IPS-18c (cell line): ENCODE data around the gene FKBP2.

Source experiments
- H3K4me3 ChIP-seq: 2 replicates; pipeline ENCODE4 v1.7.0; 2013; ENCODE audit warnings: low read depth, mild to moderate bottlenecking, low read length, moderate library complexity; ENCODE audit not compliant: insufficient read depth
- H3K9me3 ChIP-seq: one replicate; pipeline ENCODE4 v1.6.1; 2013; ENCODE audit warnings: mild to moderate bottlenecking, low read length, moderate library complexity; ENCODE audit not compliant: control insufficient read depth, insufficient read depth

FKBP2 gene

DNA sequence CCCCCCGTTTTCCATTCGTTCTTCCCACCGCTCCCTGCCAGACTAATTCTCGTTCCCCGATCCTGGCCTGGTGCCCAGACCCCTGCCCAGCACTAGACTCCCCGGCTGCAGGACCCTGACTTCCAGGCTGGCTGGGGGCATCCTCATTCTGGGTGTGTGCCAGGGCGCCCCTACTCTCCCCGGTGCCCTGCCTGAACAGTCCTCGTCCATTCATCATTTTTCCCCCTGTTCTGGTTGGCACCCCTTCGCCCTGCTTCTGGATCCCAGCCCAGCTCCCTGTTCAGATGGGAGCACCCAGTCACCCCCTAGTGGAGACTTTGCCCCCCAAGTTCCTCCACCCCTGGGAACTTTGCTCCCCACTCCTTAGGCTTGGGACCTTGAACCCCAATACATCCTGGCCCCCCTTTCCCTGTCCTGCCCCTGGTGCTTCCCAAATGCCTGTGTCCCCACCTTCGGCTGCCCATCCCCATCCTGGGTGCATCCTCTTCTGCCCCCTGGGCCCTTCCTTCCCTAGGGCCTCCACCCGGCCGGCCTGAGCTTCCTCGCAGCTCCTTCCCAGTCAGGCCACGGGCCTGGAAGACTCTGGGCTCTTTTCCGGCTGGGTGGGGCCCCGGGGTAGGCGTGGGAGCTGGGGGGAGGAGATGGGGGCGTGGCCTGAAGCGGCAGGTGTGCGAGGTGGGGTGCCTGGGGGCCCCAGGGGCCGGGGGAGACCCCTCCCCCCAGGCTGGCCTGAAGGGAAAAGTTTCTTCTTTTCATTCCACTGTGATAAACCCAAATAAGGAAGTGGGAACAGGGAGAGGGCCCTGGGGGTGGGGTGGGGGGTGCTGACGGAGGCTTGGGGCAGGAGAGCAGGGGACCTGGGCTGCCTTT lies 11.3 kb downstream of the FKBP2 start:
- peak overlapping the region; percentile 87 for H3K4me3 ChIP-seq
- H3K9me3 ChIP-seq: no peaks in the 10 kb centered on the region

DNA sequence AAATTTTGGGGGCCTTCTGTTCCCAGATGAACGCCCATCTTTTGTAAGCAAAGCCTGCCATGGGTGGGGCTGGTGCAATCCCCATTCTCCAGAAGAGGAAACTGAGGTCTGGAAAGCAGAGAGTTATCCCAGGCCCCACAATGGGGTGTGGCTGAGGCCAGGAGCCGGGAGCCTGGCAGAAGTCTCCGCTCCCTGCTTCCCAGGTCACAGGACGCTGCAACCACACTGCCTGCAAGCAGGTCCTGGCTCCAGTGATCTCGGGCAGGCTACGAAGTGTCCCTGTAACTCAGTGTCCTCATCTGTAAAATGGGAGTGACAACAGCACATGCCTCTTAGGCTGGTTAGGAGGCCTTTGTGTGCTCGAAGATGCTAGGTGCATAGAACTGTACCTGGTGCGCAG lies 12.1 kb downstream of the FKBP2 start:
- Histone ChIP-seq H3K4me3 (peak overlapping the region; percentile 28; the same call in 1 of the 2 replicates), H3K9me3 (no peaks in the 10 kb centered on the region)

DNA sequence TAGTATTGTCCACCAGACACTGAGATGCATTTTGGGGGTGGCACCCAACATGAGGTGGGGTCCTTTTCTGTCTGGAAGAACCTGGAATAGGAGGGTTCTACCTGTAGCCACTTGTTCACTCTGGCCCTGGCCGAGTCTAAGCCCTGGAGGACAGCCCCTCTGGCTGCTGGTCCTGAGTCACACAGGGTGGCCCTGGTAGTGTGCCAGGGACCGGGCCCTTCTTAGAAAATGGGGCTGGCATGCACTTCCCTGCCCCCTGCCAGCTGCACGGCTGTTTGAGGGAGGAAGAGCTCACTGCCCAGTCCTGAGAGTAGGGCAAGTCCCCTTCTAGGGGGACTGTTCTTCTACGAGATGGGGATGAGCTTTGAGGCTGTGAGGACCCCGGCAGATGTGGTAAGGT lies 12.6 kb downstream of the FKBP2 start:
- Histone ChIP-seq H3K9me3 (no peaks in the 10 kb centered on the region), H3K4me3 (no peak overlapping the region)

DNA sequence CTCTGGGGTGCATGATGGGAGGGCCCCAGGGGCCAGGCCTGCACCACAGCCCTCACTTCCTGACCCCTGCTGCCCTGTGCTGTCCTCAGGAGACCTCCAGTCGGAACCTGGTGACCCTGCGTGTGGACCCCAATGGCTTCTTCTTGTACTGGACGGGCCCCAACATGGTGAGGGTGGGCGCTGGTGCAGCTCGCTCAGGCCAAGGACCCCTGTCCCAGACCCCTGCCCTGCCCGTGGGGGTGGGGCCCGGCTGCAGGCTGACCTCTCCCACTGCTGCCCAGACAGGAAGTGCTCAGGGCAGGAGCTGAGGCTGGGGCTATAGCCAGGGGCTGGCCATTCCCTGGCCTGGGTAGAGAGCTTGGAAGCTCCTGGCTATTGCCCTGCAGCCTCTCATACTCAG lies 13.4 kb downstream of the FKBP2 start:
- no peak overlapping the region for H3K4me3 ChIP-seq

DNA sequence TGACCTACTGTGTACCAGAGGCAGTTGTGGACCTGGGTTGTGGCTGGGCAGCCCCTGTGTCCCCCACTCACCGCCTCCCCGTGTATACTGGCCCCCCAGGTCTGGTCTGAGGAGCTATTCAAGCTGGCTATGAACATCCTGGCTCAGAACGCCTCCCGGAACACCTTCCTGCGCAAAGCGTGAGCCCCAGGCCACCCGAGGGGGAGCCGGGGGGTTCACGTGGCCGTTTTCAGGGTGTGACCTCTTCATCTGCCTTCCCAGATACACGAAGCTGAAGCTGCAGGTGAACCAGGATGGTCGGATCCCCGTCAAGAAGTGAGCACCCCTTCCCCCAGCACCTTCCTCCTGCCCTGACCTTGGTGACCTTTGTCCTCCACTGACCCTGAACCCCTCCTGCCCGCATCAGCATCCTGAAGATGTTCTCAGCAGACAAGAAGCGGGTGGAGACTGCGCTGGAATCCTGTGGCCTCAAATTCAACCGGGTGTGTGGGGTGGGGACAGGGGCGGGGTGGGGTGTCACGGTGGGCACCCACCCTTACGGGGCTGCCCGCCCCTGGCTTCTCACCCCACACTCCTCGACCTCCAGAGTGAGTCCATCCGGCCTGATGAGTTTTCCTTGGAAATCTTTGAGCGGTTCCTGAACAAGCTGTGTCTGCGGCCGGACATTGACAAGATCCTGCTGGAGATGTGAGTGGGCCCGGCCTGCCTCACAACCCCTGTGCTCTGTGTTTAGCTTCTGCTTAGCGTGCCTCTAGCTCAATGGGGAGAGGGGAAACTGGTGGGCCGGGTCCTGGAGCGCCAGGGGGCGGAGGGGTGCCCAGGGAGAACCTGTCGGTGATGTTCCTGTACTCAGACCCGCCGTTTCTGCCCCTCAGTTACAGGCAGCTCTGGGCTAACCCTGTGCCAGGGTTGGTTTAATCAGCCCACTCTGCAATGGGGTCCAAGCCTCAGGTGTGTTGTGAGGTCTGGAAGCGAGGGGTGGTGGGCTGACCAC lies 14.5 kb downstream of the FKBP2 start:
- H3K4me3 ChIP-seq: no peak overlapping the region
- H3K9me3 ChIP-seq: no peaks in the 10 kb centered on the region

More for the DNA sequence above, 13.4 kb downstream of the FKBP2 start:
- no peaks in the 10 kb centered on the region for H3K9me3 ChIP-seq

DNA sequence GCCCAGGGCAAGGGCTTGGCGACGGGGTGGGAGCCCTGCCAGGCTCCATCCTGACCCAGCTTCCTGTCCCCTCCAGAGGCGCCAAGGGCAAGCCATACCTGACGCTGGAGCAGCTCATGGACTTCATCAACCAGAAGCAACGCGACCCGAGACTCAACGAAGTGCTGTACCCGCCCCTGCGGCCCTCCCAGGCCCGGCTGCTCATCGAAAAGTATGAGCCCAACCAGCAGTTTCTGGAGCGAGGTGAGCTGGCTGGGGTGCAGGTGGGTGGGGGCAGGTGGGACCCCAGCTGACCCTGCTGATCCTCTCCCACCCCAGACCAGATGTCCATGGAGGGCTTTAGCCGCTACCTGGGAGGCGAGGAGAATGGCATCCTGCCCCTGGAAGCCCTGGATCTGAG lies 15.4 kb downstream of the FKBP2 start:
- H3K9me3 ChIP-seq: no peaks in the 10 kb centered on the region
- no peak overlapping the region for H3K4me3 ChIP-seq

DNA sequence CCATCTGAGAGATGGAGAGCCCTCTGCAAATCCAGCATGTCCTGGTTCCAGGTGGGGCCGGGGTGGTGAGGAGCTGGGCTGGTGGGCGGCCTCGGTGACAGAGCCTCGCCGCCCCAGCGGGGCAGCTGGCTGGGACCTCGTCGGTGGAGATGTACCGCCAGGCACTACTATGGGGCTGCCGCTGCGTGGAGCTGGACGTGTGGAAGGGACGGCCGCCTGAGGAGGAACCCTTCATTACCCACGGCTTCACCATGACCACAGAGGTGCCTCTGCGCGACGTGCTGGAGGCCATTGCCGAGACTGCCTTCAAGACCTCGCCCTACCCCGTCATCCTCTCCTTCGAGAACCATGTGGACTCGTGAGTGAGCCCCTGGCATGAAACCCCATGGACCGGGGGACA lies 17.5 kb downstream of the FKBP2 start:
- Histone ChIP-seq H3K9me3 (no peaks in the 10 kb centered on the region), H3K4me3 (no peak overlapping the region)

DNA sequence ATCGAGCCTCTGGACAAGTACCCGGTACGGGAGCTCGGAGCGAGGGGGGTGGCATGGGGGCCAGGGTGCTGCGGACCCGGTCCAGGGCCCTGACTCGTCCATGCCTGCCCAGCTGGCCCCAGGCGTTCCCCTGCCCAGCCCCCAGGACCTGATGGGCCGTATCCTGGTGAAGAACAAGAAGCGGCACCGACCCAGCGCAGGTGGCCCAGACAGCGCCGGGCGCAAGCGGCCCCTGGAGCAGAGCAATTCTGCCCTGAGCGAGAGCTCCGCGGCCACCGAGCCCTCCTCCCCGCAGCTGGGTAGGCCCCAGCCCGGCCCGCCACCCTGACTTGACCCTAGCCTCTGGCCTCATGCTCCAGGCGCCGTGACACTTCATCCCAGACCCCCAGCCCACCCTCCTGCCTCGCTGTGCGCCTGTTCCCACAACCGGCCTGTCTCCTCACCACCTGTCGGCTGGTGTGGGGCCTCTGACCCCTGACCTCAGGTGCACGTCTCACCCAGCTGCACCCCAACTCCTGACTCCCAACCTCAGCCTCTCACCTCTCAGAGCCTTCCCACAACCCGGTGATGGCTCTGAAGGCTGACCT lies 18.1 kb downstream of the FKBP2 start:
- no peak overlapping the region for H3K4me3 ChIP-seq
- no peaks in the 10 kb centered on the region for H3K9me3 ChIP-seq

DNA sequence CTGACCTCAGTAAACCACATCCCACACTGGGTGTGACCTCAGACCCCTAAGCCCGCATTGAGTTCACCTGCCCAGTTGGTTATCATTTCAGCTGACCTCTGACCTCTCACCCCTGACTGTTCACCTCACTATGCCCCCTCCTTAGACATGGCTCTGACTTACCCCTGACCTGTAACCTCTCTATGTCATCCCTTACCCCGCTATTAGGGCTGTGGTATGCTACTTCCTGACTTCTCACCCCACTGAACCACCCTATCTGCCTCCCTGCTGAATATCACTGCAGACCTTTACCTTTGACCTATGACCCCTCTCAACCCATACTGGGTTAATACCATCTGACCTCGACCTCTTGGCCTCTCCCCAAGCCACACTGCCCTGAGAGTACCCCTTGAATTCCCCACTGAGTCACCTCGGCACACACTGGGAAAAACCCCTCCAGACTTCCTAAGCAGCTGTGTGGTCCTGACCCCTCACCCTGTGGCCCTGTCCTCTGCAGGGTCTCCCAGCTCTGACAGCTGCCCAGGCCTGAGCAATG lies 18.7 kb downstream of the FKBP2 start:
- H3K4me3 ChIP-seq: no peak overlapping the region

DNA sequence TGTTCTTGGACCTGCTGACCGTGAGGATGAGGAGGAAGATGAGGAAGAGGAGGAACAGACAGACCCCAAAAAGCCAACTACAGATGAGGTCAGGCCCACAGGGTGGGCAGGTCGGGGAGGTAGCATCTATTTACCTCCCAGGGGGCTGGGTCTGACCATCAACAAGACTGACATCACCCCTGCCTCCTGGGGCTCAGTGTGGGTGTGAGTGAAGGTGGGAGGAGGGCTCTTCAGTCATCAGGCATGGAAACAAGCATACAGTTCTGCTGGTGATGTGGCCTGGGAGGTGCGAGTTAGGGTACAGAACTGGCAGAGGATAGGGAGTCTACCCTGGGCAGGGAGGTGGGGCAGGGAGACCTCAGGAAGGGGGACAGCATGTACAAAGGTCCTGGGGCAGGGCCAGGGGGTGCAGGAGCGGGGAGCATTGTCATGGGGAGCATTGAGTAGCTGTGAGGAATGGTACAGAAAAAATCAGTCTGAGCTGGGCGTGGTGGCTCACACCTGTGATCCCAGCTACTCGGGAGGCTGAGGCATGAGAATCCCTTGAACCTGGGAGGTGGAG lies 19.3 kb downstream of the FKBP2 start:
- Histone ChIP-seq H3K4me3 (no peak overlapping the region), H3K9me3 (no peaks in the 10 kb centered on the region)

More for the DNA sequence above, 18.7 kb downstream of the FKBP2 start:
- H3K9me3 ChIP-seq: no peaks in the 10 kb centered on the region

DNA sequence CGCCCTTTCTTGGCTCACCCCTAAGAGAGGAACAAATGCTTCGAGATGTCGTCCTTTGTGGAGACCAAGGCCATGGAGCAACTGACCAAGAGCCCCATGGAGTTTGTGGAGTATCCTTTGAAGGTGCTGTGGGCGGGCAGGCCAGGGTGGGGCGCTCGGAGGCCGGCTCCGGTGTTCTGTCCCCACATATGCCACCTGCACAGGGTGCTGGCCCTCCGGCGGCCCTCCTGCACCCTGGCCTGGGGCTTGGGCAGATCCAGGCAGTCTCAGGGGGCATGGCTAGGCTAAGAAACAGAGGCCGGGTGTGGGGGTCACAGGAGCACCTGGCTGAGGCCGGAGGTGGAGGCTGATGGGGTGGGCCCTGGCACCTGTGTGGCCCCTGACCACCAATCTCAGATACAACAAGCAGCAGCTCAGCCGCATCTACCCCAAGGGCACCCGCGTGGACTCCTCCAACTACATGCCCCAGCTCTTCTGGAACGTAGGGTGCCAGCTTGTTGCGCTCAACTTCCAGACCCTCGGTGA lies 20.7 kb downstream of the FKBP2 start:
- H3K4me3 ChIP-seq: no peak overlapping the region

DNA sequence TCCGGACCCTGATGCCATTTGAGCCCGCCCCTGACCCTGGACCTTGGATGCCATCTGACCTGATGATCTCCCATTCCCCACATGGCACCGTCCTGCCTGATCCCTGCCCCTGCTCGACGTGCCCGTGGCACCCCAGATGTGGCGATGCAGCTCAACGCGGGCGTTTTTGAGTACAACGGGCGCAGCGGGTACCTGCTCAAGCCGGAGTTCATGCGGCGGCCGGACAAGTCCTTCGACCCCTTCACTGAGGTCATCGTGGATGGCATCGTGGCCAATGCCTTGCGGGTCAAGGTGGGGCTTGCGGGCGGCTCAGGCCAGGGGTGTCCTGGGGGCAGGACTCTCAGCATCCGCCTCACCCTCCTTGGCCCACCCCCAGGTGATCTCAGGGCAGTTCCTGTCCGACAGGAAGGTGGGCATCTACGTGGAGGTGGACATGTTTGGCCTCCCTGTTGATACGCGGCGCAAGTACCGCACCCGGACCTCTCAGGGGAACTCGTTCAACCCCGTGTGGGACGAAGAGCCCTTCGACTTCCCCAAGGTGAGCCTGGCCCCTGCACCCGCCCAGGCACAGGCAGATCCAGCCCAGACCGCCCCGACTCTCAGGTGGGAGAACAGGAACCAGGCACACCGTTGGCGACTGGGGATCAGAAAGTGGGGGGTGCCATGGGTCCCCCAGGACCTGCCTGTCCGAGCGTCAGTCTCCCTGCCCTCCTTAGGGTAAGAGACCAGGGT lies 21.5 kb downstream of the FKBP2 start:
- Histone ChIP-seq H3K4me3 (no peak overlapping the region), H3K9me3 (no peaks in the 10 kb centered on the region)

More for the DNA sequence above, 20.7 kb downstream of the FKBP2 start:
- H3K9me3 ChIP-seq: no peaks in the 10 kb centered on the region

DNA sequence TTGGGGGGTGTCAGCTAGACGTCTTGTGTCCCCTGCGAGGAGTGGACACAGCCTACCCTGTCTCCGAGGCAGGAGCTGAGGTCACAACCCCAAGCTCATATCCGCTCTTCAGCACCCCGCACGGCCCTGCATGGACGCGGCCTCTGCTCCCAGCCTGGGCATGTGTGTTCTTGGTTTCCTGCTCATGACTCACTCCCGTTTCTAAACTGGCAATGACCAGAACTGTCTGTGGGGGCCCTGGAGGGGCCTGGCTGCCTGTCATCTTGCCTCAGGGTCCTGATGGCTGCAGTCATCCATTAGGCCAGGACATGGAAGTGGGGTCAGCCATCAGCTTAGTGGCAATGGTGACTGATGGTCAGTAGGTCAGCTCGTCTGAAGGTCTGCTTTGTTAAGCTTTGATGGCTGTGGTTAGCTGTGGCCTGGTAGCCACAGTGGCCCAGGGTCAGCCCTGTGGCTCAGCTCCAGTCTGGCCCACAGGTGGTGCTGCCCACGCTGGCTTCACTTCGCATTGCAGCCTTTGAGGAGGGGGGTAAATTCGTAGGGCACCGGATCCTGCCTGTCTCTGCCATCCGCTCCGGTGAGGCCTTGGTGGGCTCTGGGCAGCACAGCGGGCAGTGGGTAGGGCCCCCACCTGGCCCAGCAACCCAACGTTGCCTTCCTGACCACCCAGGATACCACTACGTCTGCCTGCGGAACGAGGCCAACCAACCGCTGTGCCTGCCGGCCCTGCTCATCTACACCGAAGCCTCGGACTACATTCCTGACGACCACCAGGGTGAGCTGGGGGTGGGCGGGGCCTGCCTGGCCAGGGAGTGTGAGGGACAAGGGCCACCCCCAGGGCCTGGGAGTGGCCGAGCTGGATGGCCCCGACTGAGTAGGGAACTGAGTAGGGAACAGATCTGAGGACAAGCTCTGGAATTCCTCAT lies 22.4 kb downstream of the FKBP2 start:
- H3K9me3 ChIP-seq: no peaks in the 10 kb centered on the region
- no peak overlapping the region for H3K4me3 ChIP-seq

DNA sequence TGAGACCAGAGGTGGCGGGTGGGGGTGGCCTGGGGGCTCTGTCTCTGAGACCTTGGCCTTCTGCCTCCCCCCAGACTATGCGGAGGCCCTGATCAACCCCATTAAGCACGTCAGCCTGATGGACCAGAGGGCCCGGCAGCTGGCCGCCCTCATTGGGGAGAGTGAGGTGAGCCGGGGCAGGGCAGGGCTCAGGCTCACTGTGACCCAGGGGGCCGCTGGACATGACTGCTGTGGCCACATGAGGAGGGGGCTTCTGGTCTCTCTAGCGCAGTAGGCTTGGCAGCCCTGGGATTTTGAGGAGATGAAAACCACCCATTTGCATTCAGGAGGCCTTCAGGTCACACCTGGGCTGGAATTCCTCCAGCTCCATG lies 23.0 kb downstream of the FKBP2 start:
- Histone ChIP-seq H3K4me3 (no peak overlapping the region), H3K9me3 (no peaks in the 10 kb centered on the region)

DNA sequence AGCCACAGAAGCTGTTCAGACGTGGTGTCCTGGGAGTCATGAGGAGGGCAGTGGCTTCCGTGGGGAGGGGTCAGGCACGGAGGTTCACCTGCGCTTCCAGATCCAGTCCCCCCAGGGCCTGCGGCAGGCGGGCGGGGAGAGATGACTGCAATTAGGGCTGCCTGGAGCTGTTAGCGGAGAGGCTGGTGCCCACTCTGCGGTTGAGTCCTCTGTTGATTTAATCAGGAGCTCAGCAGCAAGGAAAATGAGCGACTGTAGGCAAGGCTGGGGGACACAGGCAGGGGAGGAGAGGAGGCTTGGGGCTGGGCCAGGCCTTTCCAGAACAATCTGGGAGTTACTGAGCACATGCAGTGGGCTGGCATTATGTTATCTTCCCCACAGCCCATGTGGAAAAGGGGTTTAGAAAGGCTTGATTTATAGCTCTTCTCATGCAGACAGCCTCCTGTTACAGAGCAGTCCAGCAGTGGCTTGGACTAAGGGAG lies 23.5 kb downstream of the FKBP2 start:
- H3K4me3 ChIP-seq: no peak overlapping the region

More for the DNA sequence above, 23.5 kb downstream of the FKBP2 start:
- no peaks in the 10 kb centered on the region for H3K9me3 ChIP-seq
